Breast epithelium (tissue), 4 donors: ENCODE measurements around the gene NPRL2. TPM values are rescaled to one million over a fixed set of nuclear protein-coding genes. Genes with fewer than 3 reads are reported as not detected.

Source experiments
- DNase-seq, 2 donors: peaks; one replicate each; pipeline ENCODE4 v3.0.0-alpha.2; 2019; ENCODE audit warnings: low spot score in 2 of 2
- H3K27ac ChIP-seq, 2 donors: fragments of 200-600 bp; sonication (generic) in 1 of 2; one replicate each; pipeline ENCODE4 v1.5.1; 2016 to 2019; ENCODE audit warnings: mild to moderate bottlenecking in 1 of 2
- H3K27me3 ChIP-seq, 2 donors: fragments of 200-600 bp; sonication (generic) in 1 of 2; one replicate each; pipeline versions ENCODE4 v1.5.1 to v1.6.0; 2017 to 2019; ENCODE audit warnings: control low read depth in 1 of 2, mild to moderate bottlenecking in 1 of 2
- H3K36me3 ChIP-seq: fragments of 200-600 bp; one replicate; pipeline ENCODE4 v1.5.1; 2019
- H3K4me1 ChIP-seq, 2 donors: fragments of 200-600 bp; sonication (generic); one replicate each; pipeline ENCODE4 v1.5.1; 2016 to 2019; ENCODE audit warnings: control low read depth in 1 of 2
- H3K4me3 ChIP-seq, 3 donors: fragments of 200-600 bp; sonication (generic); 1 replicate in 2 of 3; 2 replicates in 1 of 3; pipeline ENCODE4 v1.5.1; 2016 to 2019; ENCODE audit warnings: mild to moderate bottlenecking in 3 of 3, moderate library complexity in 2 of 3
- H3K9me3 ChIP-seq, 2 donors: fragments of 200-600 bp; sonication (generic) in 1 of 2; one replicate each; pipeline ENCODE4 v1.5.1; 2016 to 2019; ENCODE audit warnings: control low read depth in 1 of 2
- POLR2A ChIP-seq: fragments of 450-650 bp; IDR thresholded peaks from one replicate; pipeline ENCODE4 v1.6.1; 2016; ENCODE audit warnings: antibody characterized with exemption, mild to moderate bottlenecking, moderate library complexity
- POLR2AphosphoS5 ChIP-seq, 3 donors: sonication (generic); formaldehyde crosslinking; IDR thresholded peaks; one replicate each; pipeline ENCODE4 v1.6.1; 2017; ENCODE audit warnings: antibody characterized with exemption in 3 of 3
- intact Hi-C: fragments of 100-400 bp; cut with DNase I; formaldehyde crosslinking; loops from one replicate; pipeline ENCODE4 v1.15.1; 2023; ENCODE audit warnings: low total_unique reads
- total RNA-seq, 3 donors: library from RNA; depleted of rRNA; stranded (reverse); fragments of >200 nt; gene quantifications; one replicate each; pipeline ENCODE4 v1.1.0, GENCODE V29; 2016
- TF ChIP-seq, protein P1 (sequence below), 3 donors: fragments of 450-650 bp; IDR thresholded peaks; one replicate each; pipeline ENCODE4 v1.5.1; 2016 to 2017; ENCODE audit warnings: antibody characterized with exemption in 3 of 3, mild to moderate bottlenecking in 3 of 3, moderate library complexity in 3 of 3

NPRL2 gene
- total RNA-seq, result 10 to 100 TPM; 17.4 to 31.5 (median 29.5) TPM

DNA sequence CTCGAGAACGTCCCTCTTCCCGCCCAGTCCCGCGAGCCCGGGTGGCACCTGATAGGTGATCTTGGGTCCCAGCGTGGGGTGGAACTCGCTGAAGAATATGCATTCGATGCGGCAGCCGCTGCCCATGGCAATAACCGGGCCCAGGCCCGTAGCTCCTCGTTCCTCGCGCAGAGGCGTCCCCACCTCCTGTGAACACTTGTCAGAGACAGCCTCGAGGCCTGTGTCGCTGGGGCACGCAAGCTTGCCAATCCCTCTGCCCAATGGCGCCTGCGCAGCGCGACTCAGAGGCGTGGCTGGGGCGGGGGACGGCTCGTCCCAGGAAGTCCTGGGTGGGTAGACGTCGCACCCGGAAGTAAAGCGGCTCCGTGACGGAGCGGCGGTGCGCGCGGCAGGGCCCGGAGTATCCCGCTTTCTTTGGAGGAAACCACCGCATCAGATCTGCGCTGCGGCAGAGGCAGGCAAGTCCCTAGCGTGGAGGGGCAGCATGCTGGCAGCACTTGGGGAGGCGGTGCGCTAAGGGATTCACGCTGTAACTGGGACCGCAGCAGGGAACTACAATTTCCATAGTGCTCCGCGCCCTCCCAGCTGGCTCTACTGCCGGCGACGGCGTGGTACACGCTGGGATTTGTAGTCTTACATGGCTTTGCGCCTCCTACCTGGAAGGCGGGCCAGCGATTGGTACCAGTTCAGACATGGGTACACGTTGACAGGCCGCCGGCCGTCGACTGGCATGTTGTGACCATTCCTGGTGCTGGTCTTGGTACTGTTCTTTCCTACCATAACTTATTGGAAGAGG, at the start of gene NPRL2, which contains the start of gene CYB561D2:
Gene NPRL2 (minus strand): TSS at position 249 of the 796 bp plus-strand sequence. CDS start 123 bp downstream, at position 126.
Gene CYB561D2 (plus strand): TSS at position 336 of the 796 bp plus-strand sequence. CDS start 572 bp downstream, outside the sequence.
- H3K27ac ChIP-seq, result peak within 1 kb of the TSS; percentile 94 to 95
- H3K9me3 ChIP-seq, result no peaks in the 10 kb centered on the region
- intact Hi-C loops, result no loop called here
- H3K4me1 ChIP-seq, result peaks cover 13 to 15% of the 10 kb centered on the region in 2 donors
- peaks cover 7% of the 10 kb centered on the region for H3K36me3 ChIP-seq
- H3K4me3 ChIP-seq, result peak within 1 kb of the TSS; percentile 78 to 82 (median 79)
- DNase-seq, result peak; percentile 94 to 97
- no peaks in the 10 kb centered on the region for H3K27me3 ChIP-seq
- TF ChIP-seq POLR2AphosphoS5 (IDR thresholded peaks at IDR 0.05) (peak; percentile 89 to 95 (median 95)), POLR2A (peak; percentile 54)
- TF ChIP-seq, protein P1, sequence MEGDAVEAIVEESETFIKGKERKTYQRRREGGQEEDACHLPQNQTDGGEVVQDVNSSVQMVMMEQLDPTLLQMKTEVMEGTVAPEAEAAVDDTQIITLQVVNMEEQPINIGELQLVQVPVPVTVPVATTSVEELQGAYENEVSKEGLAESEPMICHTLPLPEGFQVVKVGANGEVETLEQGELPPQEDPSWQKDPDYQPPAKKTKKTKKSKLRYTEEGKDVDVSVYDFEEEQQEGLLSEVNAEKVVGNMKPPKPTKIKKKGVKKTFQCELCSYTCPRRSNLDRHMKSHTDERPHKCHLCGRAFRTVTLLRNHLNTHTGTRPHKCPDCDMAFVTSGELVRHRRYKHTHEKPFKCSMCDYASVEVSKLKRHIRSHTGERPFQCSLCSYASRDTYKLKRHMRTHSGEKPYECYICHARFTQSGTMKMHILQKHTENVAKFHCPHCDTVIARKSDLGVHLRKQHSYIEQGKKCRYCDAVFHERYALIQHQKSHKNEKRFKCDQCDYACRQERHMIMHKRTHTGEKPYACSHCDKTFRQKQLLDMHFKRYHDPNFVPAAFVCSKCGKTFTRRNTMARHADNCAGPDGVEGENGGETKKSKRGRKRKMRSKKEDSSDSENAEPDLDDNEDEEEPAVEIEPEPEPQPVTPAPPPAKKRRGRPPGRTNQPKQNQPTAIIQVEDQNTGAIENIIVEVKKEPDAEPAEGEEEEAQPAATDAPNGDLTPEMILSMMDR (IDR thresholded peaks at IDR 0.05), result no peak

DNA sequence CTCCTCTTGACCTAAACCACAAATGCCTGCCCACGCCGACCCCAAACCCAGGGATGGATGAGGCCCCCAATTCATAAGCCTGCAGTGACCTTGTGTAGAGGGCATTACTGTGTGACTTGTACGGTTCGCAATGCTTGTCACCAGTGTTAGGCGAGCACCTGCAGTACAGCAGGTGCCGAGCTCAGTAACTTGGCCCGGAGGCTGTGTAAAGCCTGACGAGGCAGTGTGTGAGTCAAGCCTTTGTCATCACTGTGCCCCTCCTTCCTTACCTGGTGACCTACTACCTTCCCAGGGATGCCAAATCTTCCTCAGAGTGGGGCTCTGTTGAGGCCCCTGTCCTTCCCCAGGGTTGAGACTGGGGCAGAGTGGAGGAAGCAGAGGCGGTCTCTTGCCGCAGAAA, 45.9 kb upstream of the NPRL2 start:
- no peaks in the 10 kb centered on the region for H3K9me3 ChIP-seq

DNA sequence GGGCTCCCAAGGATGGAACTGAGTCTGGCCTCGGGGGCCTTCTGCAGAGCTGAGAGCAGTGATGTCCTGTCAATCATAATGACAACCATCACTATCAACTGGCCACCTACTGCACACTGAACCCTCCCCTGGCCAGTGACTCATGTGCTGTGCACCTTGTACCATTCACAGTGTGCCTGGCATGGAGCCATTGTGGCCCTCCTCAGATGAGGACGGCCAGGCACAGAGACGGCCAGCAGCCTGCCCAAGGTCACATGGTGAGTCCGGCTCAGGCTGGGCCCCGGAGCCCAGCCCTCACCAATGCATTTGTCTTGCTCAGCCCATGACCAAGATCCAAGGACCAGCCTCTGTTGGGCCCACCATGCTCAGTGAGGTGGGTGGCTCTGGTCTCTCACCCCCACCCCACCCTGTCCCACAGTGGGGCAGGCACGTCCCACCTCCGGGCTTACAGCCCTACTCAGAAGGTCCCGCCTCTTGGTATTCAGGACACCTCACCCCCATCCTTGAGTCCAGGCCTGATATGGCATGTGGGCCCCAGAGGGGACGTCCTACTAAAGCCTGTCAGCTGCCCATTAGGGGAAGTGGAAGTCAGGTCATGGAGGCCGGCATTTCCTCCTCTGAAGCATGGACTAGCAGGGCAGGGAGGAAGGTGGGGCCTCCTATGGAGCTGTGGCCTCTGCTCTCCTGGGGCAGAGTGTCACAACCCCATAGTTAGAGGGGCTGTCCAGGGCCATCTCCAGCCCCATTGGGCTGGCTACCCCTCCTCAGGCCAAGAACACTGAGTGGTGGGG, 44.7 kb upstream of the NPRL2 start:
- TF ChIP-seq, protein P1 (IDR thresholded peaks at IDR 0.05), result no peak
- no peak for TF ChIP-seq POLR2AphosphoS5 (IDR thresholded peaks at IDR 0.05)
- TF ChIP-seq POLR2A, result no peak
- no peaks in the 10 kb centered on the region for H3K36me3 ChIP-seq
- no peaks in the 10 kb centered on the region for H3K27me3 ChIP-seq
- intact Hi-C loops, result no loop called here
- H3K9me3 ChIP-seq, result no peaks in the 10 kb centered on the region
- DNase-seq, result no peak
- no peak overlapping the region for H3K27ac ChIP-seq
- no peak overlapping the region for H3K4me3 ChIP-seq
- H3K4me1 ChIP-seq, result peaks cover 0 to 10% of the 10 kb centered on the region in 2 donors

More for the DNA sequence above, 45.9 kb upstream of the NPRL2 start:
- Histone ChIP-seq H3K36me3 (no peaks in the 10 kb centered on the region), H3K4me3 (no peak overlapping the region), H3K4me1 (peaks cover 0 to 3% of the 10 kb centered on the region in 2 donors), H3K27ac (no peak overlapping the region), H3K27me3 (no peaks in the 10 kb centered on the region)
- intact Hi-C loops, result no loop called here
- no peak for DNase-seq
- TF ChIP-seq, protein P1 (IDR thresholded peaks at IDR 0.05), result no peak
- TF ChIP-seq POLR2A (no peak), POLR2AphosphoS5 (IDR thresholded peaks at IDR 0.05) (no peak)

DNA sequence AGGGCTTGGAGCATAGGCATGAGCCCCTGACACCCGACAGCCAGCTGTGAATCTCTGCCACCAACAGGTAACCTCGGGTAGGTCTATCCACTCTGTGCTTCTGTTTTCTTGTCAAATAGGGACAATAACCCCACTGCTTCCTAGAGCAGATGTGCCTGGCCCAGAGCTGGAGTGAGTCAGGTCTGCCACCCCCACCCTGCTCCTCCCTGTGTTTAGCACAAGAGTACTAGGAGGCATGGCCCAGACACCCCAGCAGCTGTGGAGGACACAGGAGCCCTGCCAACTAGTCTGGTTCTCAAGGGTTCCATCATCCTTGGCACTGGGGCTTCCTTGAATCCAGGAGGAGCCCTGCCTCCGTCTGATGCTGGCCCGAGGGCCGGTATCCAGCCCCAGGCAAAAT, 42.5 kb upstream of the NPRL2 start:
- H3K27me3 ChIP-seq, result no peaks in the 10 kb centered on the region
- intact Hi-C loops, result no loop called here
- no peak overlapping the region for H3K27ac ChIP-seq
- peaks cover 0 to 10% of the 10 kb centered on the region in 2 donors for H3K4me1 ChIP-seq
- no peak overlapping the region for H3K4me3 ChIP-seq
- no peak for TF ChIP-seq POLR2A
- DNase-seq, result no peak
- H3K9me3 ChIP-seq, result no peaks in the 10 kb centered on the region
- H3K36me3 ChIP-seq, result no peaks in the 10 kb centered on the region

DNA sequence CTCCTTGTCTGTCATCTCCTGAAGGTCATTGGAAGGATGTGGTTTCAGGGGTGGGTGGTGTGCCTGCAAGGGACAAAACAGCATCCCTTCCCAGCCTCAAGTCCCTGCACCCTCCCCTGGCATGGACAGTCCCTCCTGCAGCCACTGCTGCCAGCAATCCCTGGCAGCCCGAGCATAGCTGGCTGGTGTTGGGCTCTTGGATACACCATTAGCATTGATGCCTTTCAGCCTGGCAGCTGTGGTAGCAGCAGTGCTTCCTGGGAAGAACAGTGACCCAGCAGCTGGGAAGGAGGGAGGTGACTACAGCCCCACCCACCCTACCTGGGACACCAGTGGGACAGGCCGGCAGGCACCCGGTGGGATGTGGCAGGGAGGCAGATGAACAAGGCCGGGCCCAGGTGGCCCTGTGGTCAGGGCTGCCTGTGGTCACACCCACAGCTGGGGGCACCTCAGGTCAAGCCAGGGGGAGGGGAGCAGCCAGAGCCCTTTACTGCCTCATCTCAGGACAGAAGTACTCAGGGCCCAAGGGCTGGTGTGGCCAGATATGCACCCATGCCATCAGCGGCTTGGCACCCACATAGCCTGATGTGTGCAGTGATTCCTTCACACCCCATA, 41.6 kb upstream of the NPRL2 start:
- Histone ChIP-seq H3K4me1 (peaks cover 0 to 10% of the 10 kb centered on the region in 2 donors), H3K36me3 (no peaks in the 10 kb centered on the region), H3K27ac (peak overlapping the region; percentile 25 to 55), H3K27me3 (no peaks in the 10 kb centered on the region), H3K4me3 (no peak overlapping the region), H3K9me3 (no peaks in the 10 kb centered on the region)
- TF ChIP-seq, protein P1 (IDR thresholded peaks at IDR 0.05), result no peak
- TF ChIP-seq POLR2AphosphoS5 (IDR thresholded peaks at IDR 0.05), result no peak
- TF ChIP-seq POLR2A, result no peak
- intact Hi-C loops, result no loop called here
- peak in 1 of 2 donors; percentile 42 for DNase-seq
